ENCODE results near the gene DIAPH1.

DNA sequence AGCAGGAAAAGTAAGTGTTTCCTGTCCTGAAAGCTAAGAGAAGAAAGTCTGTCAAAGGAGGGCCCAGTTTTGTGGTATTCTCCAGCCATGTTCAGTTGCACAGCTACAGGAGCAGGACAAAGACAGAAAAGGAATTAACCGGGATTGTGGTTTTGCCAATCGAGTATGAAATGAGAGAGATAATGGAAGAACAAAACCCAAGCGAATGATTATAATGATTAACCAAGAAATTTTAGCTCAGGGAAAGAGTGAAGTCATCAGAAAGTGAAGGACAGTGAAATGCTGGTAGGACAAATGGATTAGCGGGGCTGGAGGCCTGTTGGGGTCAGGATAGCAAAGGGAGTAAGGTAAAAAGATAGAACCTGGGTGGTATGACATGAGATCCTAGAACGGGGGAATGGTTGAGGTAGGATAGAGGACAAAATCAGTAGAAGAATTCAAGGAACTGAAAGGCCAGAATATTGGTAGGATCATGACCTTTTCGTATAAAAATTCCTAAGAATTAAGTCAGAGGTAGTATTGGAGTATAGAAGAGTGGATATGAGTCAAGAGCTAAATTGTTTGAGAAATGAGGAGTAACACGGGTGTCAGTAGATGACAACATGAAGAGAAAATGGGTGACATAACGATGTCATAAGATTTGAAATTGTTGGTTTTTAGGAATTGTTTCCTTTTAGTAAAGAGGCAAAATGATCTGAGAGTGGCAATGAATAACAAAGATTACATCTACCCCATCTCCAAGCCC, 52.8 kb downstream of the DIAPH1 start:
- TF ChIP-seq, protein P1, sequence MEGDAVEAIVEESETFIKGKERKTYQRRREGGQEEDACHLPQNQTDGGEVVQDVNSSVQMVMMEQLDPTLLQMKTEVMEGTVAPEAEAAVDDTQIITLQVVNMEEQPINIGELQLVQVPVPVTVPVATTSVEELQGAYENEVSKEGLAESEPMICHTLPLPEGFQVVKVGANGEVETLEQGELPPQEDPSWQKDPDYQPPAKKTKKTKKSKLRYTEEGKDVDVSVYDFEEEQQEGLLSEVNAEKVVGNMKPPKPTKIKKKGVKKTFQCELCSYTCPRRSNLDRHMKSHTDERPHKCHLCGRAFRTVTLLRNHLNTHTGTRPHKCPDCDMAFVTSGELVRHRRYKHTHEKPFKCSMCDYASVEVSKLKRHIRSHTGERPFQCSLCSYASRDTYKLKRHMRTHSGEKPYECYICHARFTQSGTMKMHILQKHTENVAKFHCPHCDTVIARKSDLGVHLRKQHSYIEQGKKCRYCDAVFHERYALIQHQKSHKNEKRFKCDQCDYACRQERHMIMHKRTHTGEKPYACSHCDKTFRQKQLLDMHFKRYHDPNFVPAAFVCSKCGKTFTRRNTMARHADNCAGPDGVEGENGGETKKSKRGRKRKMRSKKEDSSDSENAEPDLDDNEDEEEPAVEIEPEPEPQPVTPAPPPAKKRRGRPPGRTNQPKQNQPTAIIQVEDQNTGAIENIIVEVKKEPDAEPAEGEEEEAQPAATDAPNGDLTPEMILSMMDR (IDR thresholded peaks at IDR 0.05; ENCODE audit: low read depth, low read length), result no peak
- no peak for TF ChIP-seq EZH2phosphoT487 (IDR thresholded peaks at IDR 0.05; ENCODE audit: low read depth)

Data from OCI-LY3 (cell line).